Measurements from ENCODE around the gene C5orf22.

DNA sequence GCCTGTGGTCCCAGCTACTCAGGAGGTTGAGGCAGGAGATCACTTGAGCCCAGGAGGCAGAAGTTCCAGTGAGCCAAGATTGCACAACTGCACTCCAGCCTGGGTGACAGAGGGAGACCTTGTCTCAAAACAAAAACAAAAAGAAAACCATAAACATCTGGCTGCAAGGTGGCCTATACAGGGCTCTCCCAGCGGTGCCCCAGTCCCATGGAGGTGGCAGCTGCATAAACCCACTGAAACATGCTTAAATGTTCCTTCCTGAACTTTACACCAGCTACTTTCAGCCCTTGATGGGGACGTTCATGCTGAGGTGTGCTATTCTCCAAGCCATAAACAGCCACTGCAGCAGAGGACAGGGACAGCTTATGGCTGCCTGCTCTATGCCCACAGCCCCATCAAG is 35.8 kb upstream of the C5orf22 start:
- TF ChIP-seq EZH2phosphoT487 (IDR thresholded peaks at IDR 0.05; ENCODE audit: low read depth) (no peak), CTCF (IDR thresholded peaks at IDR 0.05; ENCODE audit: low read depth, low read length) (no peak)

Data from OCI-LY3 (cell line).